ENCODE results near the gene VTI1A.

GRCh38 chr10:112533916-112534315 lies 86.9 kb downstream of the VTI1A start:
- TF ChIP-seq, protein P1, sequence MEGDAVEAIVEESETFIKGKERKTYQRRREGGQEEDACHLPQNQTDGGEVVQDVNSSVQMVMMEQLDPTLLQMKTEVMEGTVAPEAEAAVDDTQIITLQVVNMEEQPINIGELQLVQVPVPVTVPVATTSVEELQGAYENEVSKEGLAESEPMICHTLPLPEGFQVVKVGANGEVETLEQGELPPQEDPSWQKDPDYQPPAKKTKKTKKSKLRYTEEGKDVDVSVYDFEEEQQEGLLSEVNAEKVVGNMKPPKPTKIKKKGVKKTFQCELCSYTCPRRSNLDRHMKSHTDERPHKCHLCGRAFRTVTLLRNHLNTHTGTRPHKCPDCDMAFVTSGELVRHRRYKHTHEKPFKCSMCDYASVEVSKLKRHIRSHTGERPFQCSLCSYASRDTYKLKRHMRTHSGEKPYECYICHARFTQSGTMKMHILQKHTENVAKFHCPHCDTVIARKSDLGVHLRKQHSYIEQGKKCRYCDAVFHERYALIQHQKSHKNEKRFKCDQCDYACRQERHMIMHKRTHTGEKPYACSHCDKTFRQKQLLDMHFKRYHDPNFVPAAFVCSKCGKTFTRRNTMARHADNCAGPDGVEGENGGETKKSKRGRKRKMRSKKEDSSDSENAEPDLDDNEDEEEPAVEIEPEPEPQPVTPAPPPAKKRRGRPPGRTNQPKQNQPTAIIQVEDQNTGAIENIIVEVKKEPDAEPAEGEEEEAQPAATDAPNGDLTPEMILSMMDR (IDR thresholded peaks at IDR 0.05; ENCODE audit: poor library complexity, severe bottlenecking) = no peak
- TF ChIP-seq POLR2AphosphoS5 (IDR thresholded peaks at IDR 0.05) = no peak
- TF ChIP-seq EZH2 (IDR thresholded peaks at IDR 0.05; ENCODE audit: borderline replicate concordance, insufficient read depth, low read length, poor library complexity, severe bottlenecking) = no peak
- no peak for TF ChIP-seq RAD21 (conservative IDR thresholded peaks at IDR 0.05)
- no peak for TF ChIP-seq SMC3 (conservative IDR thresholded peaks at IDR 0.05; ENCODE audit: poor library complexity)
- TF ChIP-seq, protein P2, sequence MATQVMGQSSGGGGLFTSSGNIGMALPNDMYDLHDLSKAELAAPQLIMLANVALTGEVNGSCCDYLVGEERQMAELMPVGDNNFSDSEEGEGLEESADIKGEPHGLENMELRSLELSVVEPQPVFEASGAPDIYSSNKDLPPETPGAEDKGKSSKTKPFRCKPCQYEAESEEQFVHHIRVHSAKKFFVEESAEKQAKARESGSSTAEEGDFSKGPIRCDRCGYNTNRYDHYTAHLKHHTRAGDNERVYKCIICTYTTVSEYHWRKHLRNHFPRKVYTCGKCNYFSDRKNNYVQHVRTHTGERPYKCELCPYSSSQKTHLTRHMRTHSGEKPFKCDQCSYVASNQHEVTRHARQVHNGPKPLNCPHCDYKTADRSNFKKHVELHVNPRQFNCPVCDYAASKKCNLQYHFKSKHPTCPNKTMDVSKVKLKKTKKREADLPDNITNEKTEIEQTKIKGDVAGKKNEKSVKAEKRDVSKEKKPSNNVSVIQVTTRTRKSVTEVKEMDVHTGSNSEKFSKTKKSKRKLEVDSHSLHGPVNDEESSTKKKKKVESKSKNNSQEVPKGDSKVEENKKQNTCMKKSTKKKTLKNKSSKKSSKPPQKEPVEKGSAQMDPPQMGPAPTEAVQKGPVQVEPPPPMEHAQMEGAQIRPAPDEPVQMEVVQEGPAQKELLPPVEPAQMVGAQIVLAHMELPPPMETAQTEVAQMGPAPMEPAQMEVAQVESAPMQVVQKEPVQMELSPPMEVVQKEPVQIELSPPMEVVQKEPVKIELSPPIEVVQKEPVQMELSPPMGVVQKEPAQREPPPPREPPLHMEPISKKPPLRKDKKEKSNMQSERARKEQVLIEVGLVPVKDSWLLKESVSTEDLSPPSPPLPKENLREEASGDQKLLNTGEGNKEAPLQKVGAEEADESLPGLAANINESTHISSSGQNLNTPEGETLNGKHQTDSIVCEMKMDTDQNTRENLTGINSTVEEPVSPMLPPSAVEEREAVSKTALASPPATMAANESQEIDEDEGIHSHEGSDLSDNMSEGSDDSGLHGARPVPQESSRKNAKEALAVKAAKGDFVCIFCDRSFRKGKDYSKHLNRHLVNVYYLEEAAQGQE (IDR thresholded peaks at IDR 0.05; ENCODE audit: borderline replicate concordance) = no peak
